Prostate gland (tissue), 2 donors: ENCODE measurements around the gene EIF1.

ENCODE experiments used
- CTCF ChIP-seq, 4 experiments: fragments of 200-600 bp in 2 of 4; fragments of 450-650 bp in 2 of 4; sonication (generic) in 2 of 4; IDR thresholded peaks; 1 replicate in 3 of 4; 2 replicates in 1 of 4; pipeline ENCODE4 v1.5.1; 2016 to 2019; ENCODE audit warnings: antibody characterized with exemption in 4 of 4, mild to moderate bottlenecking in 2 of 4, moderate library complexity in 2 of 4
- POLR2A ChIP-seq: fragments of 450-650 bp; IDR thresholded peaks from one replicate; pipeline ENCODE4 v1.6.1; 2016; ENCODE audit warnings: antibody characterized with exemption, mild to moderate bottlenecking
- POLR2AphosphoS5 ChIP-seq: sonication (generic); formaldehyde crosslinking; IDR thresholded peaks from one replicate; pipeline ENCODE4 v1.6.1; 2017; ENCODE audit warnings: antibody characterized with exemption

DNA sequence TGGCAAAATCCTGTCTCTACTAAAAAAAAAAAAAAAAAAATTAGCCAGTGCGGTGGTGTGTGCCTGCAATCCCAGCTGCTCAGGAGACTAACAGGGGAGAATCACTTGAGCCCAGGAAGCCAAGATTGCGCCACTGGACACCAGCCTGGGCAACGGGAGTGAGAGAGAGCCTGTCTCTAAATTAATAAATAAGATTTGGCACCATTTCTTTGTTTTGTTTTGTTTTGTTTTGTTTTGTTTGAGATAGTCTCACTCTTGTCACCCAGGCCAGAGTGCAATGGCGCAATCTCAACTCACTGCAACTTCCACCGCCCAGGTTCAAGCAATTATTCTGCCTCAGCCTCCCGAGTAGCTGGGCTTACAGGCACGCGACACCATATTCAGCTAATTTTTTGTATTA, 14.0 kb downstream of the EIF1 start:
- no peak for TF ChIP-seq CTCF (IDR thresholded peaks at IDR 0.05)
- no peak for TF ChIP-seq POLR2A
- no peak for TF ChIP-seq POLR2AphosphoS5
